H1 (cell line): ENCODE results near the gene BNC2. TPM values are rescaled to one million over a fixed set of nuclear protein-coding genes. Genes with fewer than 3 reads are reported as not detected.

Experiments
- CTCF ChIA-PET: fragments of 300-600 bp; sonication (Branson Sonifier 250); formaldehyde crosslinking; loops from one replicate; lab custom pipeline; 2021; ENCODE audit not compliant: partially characterized antibody; lab: Charles Lee
- POLR2A ChIA-PET: fragments of 300-600 bp; sonication (Branson Sonifier 250); formaldehyde crosslinking; loops from one replicate; lab custom pipeline; 2021; ENCODE audit warnings: inconsistent platforms; ENCODE audit not compliant: partially characterized antibody; lab: Charles Lee
- DNase-seq, 2 experiments: peaks; one replicate each; pipeline versions ENCODE4 v3.0.0 to v3.0.0-alpha.2; 2010 to 2022; ENCODE audit warnings: low spot score in 2 of 2, low read depth in 1 of 2, mixed read lengths in 1 of 2
- FAIRE-seq: peaks from 2 replicates; lab custom pipeline; 2011; peaks lifted over from hg19 to GRCh38; lab: Jason Lieb, UNC
- H2AFZ ChIP-seq: 2 replicates; pipeline ENCODE4 v1.8.1; 2012; ENCODE audit warnings: low read length, inconsistent platforms
- H2AK5ac ChIP-seq: 2 replicates; pipeline ENCODE4 v1.6.1; 2013; ENCODE audit warnings: low read depth, low read length
- H2BK120ac ChIP-seq: replicated peaks from 2 replicates; pipeline ENCODE3; 2013; ENCODE audit warnings: low read depth, low read length, inconsistent platforms
- H2BK12ac ChIP-seq: 2 replicates; pipeline ENCODE4 v1.6.1; 2013; ENCODE audit warnings: low read depth, low read length
- H2BK15ac ChIP-seq: 2 replicates; pipeline ENCODE4 v1.6.1; 2013; ENCODE audit warnings: low read length
- H2BK20ac ChIP-seq: 2 replicates; pipeline ENCODE4 v1.6.1; 2013; ENCODE audit warnings: low read length
- H2BK5ac ChIP-seq: 2 replicates; pipeline ENCODE4 v1.6.1; 2013; ENCODE audit warnings: low read depth, low read length
- H3K14ac ChIP-seq: 2 replicates; pipeline ENCODE4 v1.6.1; 2013; ENCODE audit warnings: inconsistent platforms; ENCODE audit not compliant: insufficient read length
- H3K18ac ChIP-seq: 2 replicates; pipeline ENCODE4 v1.6.1; 2013; ENCODE audit warnings: low read length; ENCODE audit errors: extremely low read depth
- H3K23ac ChIP-seq: 2 replicates; pipeline ENCODE4 v1.6.1; 2013; ENCODE audit warnings: inconsistent platforms; ENCODE audit not compliant: insufficient read length
- H3K23me2 ChIP-seq: 2 replicates; pipeline ENCODE4 v1.6.1; 2013; ENCODE audit warnings: low read depth, low read length
- H3K27ac ChIP-seq: 2 replicates; pipeline ENCODE4 v1.6.1; 2011; ENCODE audit warnings: low read depth, low read length, inconsistent platforms
- H3K27me3 ChIP-seq, 4 experiments: replicated peaks in 1 of 4; 1 replicate in 1 of 4; 2 replicates in 3 of 4; pipeline versions ENCODE4 v1.6.1 to v1.8.1; 2011 to 2013; ENCODE audit warnings: low read length in 3 of 4, mild to moderate bottlenecking in 3 of 4, inconsistent platforms in 2 of 4, mixed read lengths in 2 of 4, moderate library complexity in 1 of 4; ENCODE audit not compliant: control insufficient read depth in 3 of 4, insufficient read depth in 3 of 4; ENCODE audit errors: extremely low read depth in 1 of 4
- H3K36me3 ChIP-seq, 4 experiments: 2 replicates each; pipeline versions ENCODE4 v1.6.1 to v1.8.1; 2011 to 2013; ENCODE audit warnings: mild to moderate bottlenecking in 4 of 4, low read length in 3 of 4, moderate library complexity in 2 of 4, control low read depth in 1 of 4, inconsistent platforms in 1 of 4; ENCODE audit not compliant: insufficient read depth in 4 of 4, control insufficient read depth in 2 of 4
- H3K4ac ChIP-seq: replicated peaks from 2 replicates; pipeline ENCODE3; 2013; ENCODE audit warnings: low read length, low read depth, mixed read lengths, inconsistent platforms; ENCODE audit not compliant: insufficient read length
- H3K4me1 ChIP-seq, 4 experiments: replicated peaks in 1 of 4; 1 replicate in 1 of 4; 2 replicates in 3 of 4; pipeline versions ENCODE4 v1.6.1 to v1.8.1; 2011 to 2013; ENCODE audit warnings: low read length in 3 of 4, inconsistent platforms in 2 of 4, mixed read lengths in 1 of 4; ENCODE audit not compliant: insufficient read depth in 4 of 4, control insufficient read depth in 3 of 4
- H3K4me2 ChIP-seq, 2 experiments: 2 replicates each; pipeline versions ENCODE4 v1.6.1 to v1.8.1; 2011 to 2013; ENCODE audit warnings: low read depth in 2 of 2, low read length in 2 of 2, control low read depth in 1 of 2, inconsistent platforms in 1 of 2, mild to moderate bottlenecking in 1 of 2; ENCODE audit not compliant: insufficient read depth in 1 of 2
- H3K4me3 ChIP-seq, 4 experiments: fragments of 200-600, 300-600 bp in 1 of 4; sonication (generic), shearing (Covaris generic), sonication (Bioruptor Twin) in 1 of 4; 2 replicates each; pipeline versions ENCODE4 v1.5.1 to v1.8.1; 2011 to 2016; ENCODE audit warnings: low read length in 4 of 4, low read depth in 3 of 4, control low read depth in 2 of 4, inconsistent platforms in 2 of 4, mild to moderate bottlenecking in 2 of 4, mixed read lengths in 1 of 4, moderate library complexity in 1 of 4; ENCODE audit not compliant: insufficient read depth in 2 of 4; ENCODE audit errors: extremely low read depth in 1 of 4
- H3K56ac ChIP-seq: replicated peaks from 2 replicates; pipeline ENCODE3; 2013; ENCODE audit warnings: low read depth, mild to moderate bottlenecking, mixed read lengths, low read length, inconsistent platforms; ENCODE audit not compliant: insufficient read length
- H3K79me1 ChIP-seq: 2 replicates; pipeline ENCODE4 v1.6.1; 2013; ENCODE audit warnings: low read depth, low read length, control low read depth
- H3K79me2 ChIP-seq, 2 experiments: 2 replicates each; pipeline versions ENCODE4 v1.6.1 to v1.8.1; 2012 to 2013; ENCODE audit warnings: low read length in 2 of 2, mild to moderate bottlenecking in 2 of 2, inconsistent platforms in 1 of 2; ENCODE audit not compliant: insufficient read depth in 2 of 2, control insufficient read depth in 1 of 2
- H3K9ac ChIP-seq, 4 experiments: replicated peaks in 1 of 4; 1 replicate in 1 of 4; 2 replicates in 3 of 4; pipeline versions ENCODE4 v1.6.1 to v1.8.1; 2011 to 2013; ENCODE audit warnings: low read depth in 3 of 4, low read length in 3 of 4, control low read depth in 2 of 4, mild to moderate bottlenecking in 2 of 4, moderate library complexity in 2 of 4, inconsistent platforms in 1 of 4; ENCODE audit errors: extremely low read depth in 1 of 4
- H3K9me3 ChIP-seq, 2 experiments: 2 replicates each; pipeline versions ENCODE4 v1.6.1 to v1.8.1; 2012 to 2013; ENCODE audit warnings: mild to moderate bottlenecking in 2 of 2, moderate library complexity in 2 of 2, control low read depth in 1 of 2, inconsistent platforms in 1 of 2, low read depth in 1 of 2, low read length in 1 of 2, mixed read lengths in 1 of 2; ENCODE audit not compliant: insufficient read depth in 2 of 2
- H4K20me1 ChIP-seq, 2 experiments: replicated peaks in 1 of 2; 2 replicates each; pipeline versions ENCODE3 to v1.8.1; 2011 to 2013; ENCODE audit warnings: inconsistent platforms in 2 of 2, low read length in 2 of 2, mild to moderate bottlenecking in 1 of 2; ENCODE audit not compliant: insufficient read depth in 2 of 2, control insufficient read depth in 1 of 2
- H4K5ac ChIP-seq: 2 replicates; pipeline ENCODE4 v1.6.1; 2013; ENCODE audit warnings: low read length, low read depth, mixed read lengths, inconsistent platforms; ENCODE audit not compliant: insufficient read length
- H4K8ac ChIP-seq: 2 replicates; pipeline ENCODE4 v1.8.0; 2013; ENCODE audit warnings: mild to moderate bottlenecking, moderate library complexity, low read length, inconsistent platforms; ENCODE audit not compliant: insufficient read depth; ENCODE audit errors: extremely low read depth
- H4K91ac ChIP-seq: replicated peaks from 2 replicates; pipeline ENCODE3; 2013; ENCODE audit warnings: low read length, mixed read lengths, inconsistent platforms; ENCODE audit not compliant: insufficient read length
- BACH1 ChIP-seq: IDR thresholded peaks from 2 replicates; pipeline ENCODE4 v1.6.1; 2012; ENCODE audit warnings: low read length, improper control_type of control experiment
- CBX8 ChIP-seq: fragments of 300-800, 300-1000 bp; sonication (generic); IDR thresholded peaks from 2 replicates; pipeline ENCODE4 v1.7.1; 2016; ENCODE audit warnings: low read depth, low read length, borderline replicate concordance
- RFX5 ChIP-seq: IDR thresholded peaks from 2 replicates; pipeline ENCODE4 v1.6.1; 2011; ENCODE audit warnings: low read depth, low read length, improper control_type of control experiment, borderline replicate concordance
- RXRA ChIP-seq: IDR thresholded peaks from 2 replicates; pipeline ENCODE4 v1.6.1; 2011; ENCODE audit warnings: low read depth, mild to moderate bottlenecking, low read length, moderate library complexity; ENCODE audit not compliant: insufficient read depth
- SP4 ChIP-seq: IDR thresholded peaks from 2 replicates; pipeline ENCODE4 v1.6.1; 2012; ENCODE audit warnings: low read length, inconsistent platforms
- SRF ChIP-seq: IDR thresholded peaks from 2 replicates; pipeline ENCODE4 v1.6.1; 2011; ENCODE audit warnings: mild to moderate bottlenecking, low read depth, low read length, moderate library complexity
- WGBS, 2 experiments: shearing (Covaris generic) in 1 of 2; methylation state at CpG; one replicate each; pipeline versions ENCODE4 v1.1.6 to v1.1.7; 2013 to 2015; ENCODE audit warnings: low lambda C conversion rate in 2 of 2, mixed read lengths in 2 of 2, inconsistent platforms in 1 of 2, low coverage in 1 of 2, missing lambda C conversion rate in 1 of 2; ENCODE audit not compliant: insufficient replicate concordance in 2 of 2, insufficient coverage in 1 of 2, insufficient read length in 1 of 2; ENCODE audit errors: extremely low coverage in 1 of 2, missing lambda C conversion rate in 1 of 2; 5-methylcytosine and 5-hydroxymethylcytosine counted together
- polyA plus RNA-seq, 7 experiments: library from polyadenylated mRNA; depleted of rRNA in 3 of 7; stranded (reverse) in 5 of 7; unstranded in 2 of 7; fragments of >200 nt in 5 of 7; fragments of 200-250 nt in 2 of 7; gene quantifications; 1 replicate in 5 of 7; 2 replicates in 1 of 7; 4 replicates in 1 of 7; pipeline versions ENCODE4 v1.2.1 to v1.2.3, GENCODE V29; 2011 to 2013; ENCODE audit warnings: missing spikeins in 2 of 7, mixed read lengths in 2 of 7
- total RNA-seq: library from RNA; stranded (reverse); fragmentation: NEBNext Ultra II Directional; extraction: Animal tissue kit (Norgen Biotek cat#: 25700); gene quantifications from 2 replicates; pipeline ENCODE4 v1.2.1, GENCODE V29; 2021

Gene BNC2
- total and polyA plus RNA-seq, 2 of the 8 experiments (the other 6 are each of a cell fraction or from before 2014, with no cell fraction given), result 16.0 to 26.8 TPM

DNA sequence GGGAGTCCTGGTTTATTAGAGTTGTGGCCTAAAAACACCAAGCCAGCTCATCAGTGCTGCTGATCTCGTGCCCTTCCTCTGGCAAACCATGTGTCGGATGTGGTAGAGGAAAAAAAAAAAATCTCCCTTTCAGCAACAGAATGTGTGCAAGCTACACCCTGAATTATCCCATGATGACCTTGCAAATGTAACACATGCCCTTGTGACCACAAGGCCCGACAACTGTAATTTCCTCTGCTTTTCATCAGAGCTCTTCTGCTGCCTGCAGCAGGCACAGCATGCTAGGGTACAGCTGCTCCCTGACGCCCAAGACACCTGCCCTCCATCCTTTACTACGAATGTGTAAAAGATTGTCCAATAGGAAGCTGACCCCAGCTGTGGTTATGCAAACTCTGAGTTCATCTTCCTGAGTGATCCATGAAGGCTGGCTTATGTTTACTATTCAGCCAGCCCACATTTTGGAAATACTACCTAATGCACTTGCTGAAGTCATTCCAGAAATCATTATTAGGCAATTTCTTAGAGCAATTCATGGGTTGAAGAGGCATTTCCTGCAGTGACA is 14.6 kb upstream of the BNC2 start:
- no peak overlapping the region for H4K5ac ChIP-seq
- no peak for FAIRE-seq
- no peak overlapping the region for H4K91ac ChIP-seq
- H3K79me1 ChIP-seq, result no peaks in the 10 kb centered on the region
- no peak overlapping the region for H3K4ac ChIP-seq
- H2BK120ac ChIP-seq, result no peak overlapping the region
- 0 out of 2 replicates have a peak, but pooled peaks cover 2% of the 10 kb centered on the region for H3K23me2 ChIP-seq
- H3K27ac ChIP-seq, result no peak overlapping the region
- peak overlapping the region in 1 of 4 experiments; percentile 32; a peak in 1 of 7 replicates for H3K9ac ChIP-seq
- POLR2A ChIA-PET, result no interaction called here
- TF ChIP-seq SP4, result no peak
- TF ChIP-seq RFX5, result no peak
- TF ChIP-seq BACH1, result no peak
- TF ChIP-seq RXRA, result no peak
- TF ChIP-seq SRF, result no peak
- no peak for TF ChIP-seq CBX8
- TF ChIP-seq, all 59 proteins: peak for 0
- no peak overlapping the region for H3K4me3 ChIP-seq
- no peak for DNase-seq
- H2BK20ac ChIP-seq, result no peak overlapping the region
- no peak overlapping the region for H2BK15ac ChIP-seq
- no peak overlapping the region for H3K4me2 ChIP-seq
- no peak overlapping the region for H4K8ac ChIP-seq
- no peaks in the 10 kb centered on the region for H3K4me1 ChIP-seq
- H3K56ac ChIP-seq, result no peak overlapping the region
- H2AFZ ChIP-seq, result 0 out of 2 replicates have a peak overlapping the region, but pooled peaks have one; percentile 46
- no peak overlapping the region for H3K23ac ChIP-seq
- H3K14ac ChIP-seq, result no peak overlapping the region
- 85% methylated on average over 5 of the region's 5 CpGs; no CpG with 5 or more reads in 1 of the 2 experiments for WGBS, 2 experiments
- H2BK12ac ChIP-seq, result 0 out of 2 replicates have a peak overlapping the region, but pooled peaks have one; percentile 39
- no peaks in the 10 kb centered on the region for H4K20me1 ChIP-seq
- H3K27me3 ChIP-seq, result no peaks in the 10 kb centered on the region; a peak in 1 of 7 replicates
- H3K36me3 ChIP-seq, result no peaks in the 10 kb centered on the region
- peaks cover 0 to 3% of the 10 kb centered on the region in 2 experiments; a peak in 2 of 4 replicates for H3K9me3 ChIP-seq
- no peak overlapping the region for H2AK5ac ChIP-seq
- no peak overlapping the region for H2BK5ac ChIP-seq
- CTCF ChIA-PET, result interaction anchor here (1.2 kb wide), 1 partner anchor 10 kb away, joined by 3 read pairs; no protein-coding TSS in a partner anchor
- no peaks in the 10 kb centered on the region for H3K79me2 ChIP-seq
- H3K18ac ChIP-seq, result no peak overlapping the region
